HG02981 (cell line): ENCODE data around the gene TPM1.

ENCODE experiments used
- ATAC-seq: cut with Tn5 transposase; IDR thresholded peaks from one replicate; pipeline ENCODE4 v1.9.1; 2021; ENCODE audit warnings: mild to moderate bottlenecking, moderate library complexity; ENCODE audit not compliant: unreplicated experiment

The TPM1 gene

DNA sequence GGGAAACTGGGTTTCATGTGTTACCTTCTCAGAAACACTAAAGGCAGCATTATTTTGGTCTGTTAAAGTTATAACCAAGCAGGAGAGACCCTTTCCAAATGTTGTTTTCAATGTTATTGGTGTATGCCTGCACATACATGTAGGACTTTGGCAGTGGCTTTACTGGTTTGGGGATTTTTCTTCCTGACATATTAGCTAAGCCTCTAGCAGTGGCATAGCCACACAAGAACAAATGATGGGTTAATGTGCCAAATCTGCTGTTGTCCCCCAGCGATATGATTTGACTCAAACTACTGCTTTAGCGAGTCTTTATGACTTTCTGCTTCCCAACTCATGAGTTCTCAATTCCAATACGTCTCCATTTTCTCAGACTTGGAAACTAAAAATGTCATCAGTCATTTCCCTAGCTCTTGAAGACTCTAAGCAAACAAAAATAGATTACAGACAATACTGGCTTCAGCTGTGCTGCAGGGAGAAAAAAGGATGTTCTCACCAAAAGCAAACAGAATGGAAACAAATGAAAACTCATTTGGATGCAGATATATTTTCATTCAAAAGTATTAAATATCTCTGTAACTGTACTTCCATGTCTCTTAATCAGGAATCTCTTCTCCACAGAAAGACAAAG, 29.6 kb downstream of the TPM1 start:
- ATAC-seq: no peak

GRCh38 chr15:63072809-63073277, 30.3 kb downstream of the TPM1 start:
- ATAC-seq: no peak

- ATAC-seq: no peak
Measured at GRCh38 chr15:63073497-63074172, 31.1 kb downstream of the TPM1 start.

- no peak for ATAC-seq
Measured at GRCh38 chr15:63075015-63075983, 32.8 kb downstream of the TPM1 start.

DNA sequence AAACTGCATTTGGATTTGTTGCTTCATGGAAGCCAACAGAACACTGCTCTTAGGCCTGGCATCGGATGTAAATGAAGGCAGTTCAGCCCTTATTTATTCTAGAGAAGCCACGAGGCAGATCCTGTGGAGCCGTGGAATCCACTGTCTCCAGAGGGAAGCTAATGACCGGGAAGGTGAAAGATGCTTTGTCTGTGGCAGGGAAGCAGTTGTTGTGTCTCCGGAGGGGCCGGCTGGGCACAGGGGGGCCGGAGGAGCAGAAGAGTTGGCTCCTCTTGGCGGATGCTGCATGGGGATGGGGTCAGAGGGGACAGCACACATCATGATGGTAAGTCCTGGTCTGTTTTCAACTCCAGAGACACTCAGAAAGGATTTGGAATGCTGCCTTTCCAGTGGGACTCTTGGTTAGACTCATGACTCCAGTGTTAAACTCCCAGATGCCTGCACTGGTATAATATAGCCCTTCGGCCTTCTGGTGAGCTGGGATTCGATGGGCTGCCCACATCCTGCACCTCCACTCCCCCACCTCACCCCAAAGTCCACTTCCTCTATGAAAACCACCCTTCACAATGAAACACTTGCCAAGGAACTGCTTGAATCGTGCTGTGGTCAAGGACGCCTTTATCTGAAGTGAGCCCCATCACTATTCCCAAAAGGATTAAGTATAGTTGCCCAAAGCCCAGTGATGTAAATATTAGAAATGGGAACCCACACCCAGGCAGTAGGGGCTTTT, 33.6 kb downstream of the TPM1 start:
- ATAC-seq: no peak

GRCh38 chr15:63076714-63077046, 34.1 kb downstream of the TPM1 start:
- no peak for ATAC-seq

GRCh38 chr15:63077952-63078351, 35.4 kb downstream of the TPM1 start:
- ATAC-seq: no peak

- ATAC-seq: no peak
Measured at GRCh38 chr15:63079947-63080626, 37.5 kb downstream of the TPM1 start.

GRCh38 chr15:63080634-63081250, 38.2 kb downstream of the TPM1 start:
- ATAC-seq: no peak

DNA sequence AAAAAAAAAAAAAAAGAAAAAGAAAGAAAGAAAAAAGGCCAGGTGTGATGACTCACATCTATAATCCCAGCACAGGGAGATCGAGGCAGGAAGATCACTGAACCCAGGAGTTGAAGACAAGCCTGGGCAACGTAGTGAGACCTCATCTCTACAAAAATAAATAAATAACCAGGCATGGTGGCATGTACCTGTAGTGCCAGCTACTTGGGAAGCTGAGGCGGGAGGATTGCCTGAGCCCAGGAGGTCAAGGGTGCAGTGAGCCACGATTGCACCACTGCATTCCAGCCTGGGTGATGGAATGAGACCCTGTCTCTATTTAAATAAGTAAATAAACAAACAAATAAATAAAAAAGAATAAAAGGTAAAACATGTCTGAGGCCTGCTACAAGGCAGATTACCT, 39.8 kb downstream of the TPM1 start:
- ATAC-seq: no peak

DNA sequence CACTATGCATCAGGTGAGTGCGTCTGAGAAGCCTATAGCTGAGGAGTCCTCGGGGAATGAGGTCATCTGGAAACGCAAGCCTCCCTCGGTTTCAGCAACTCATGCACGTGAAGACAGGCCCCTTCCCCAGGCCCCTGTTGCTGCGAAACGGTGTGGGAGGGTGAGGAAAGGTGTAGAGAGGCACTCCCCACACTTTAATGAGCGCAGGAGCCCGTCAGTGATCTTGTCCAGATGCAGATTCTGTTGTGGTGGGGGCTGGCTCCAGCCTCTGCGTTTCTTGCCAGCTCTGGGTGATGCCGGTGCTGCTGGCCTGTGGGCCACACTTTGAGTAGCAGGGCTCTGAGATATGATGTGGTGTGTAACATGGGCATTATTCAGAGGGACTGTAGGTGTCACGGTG, 40.5 kb downstream of the TPM1 start:
- no peak for ATAC-seq

DNA sequence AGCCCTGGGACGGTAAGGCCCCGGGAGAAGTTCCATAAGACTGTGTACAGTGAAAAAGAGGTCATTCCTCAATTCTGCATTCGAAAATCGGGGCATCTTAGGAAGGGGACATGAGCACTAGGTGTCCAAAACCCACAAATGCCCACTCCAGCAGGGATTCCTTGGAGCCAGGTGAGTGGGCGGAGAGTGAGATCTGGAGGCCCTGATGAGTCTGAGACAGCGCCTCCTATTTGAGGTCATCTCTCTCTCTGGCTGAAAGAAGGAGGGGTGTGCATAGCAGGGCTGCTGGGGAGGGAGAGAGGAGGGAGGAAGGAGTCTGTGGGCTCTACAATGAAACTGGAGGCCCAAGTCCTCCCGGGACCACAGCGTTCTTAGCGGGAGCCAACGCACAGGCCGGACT, 41.0 kb downstream of the TPM1 start:
- ATAC-seq: no peak

DNA sequence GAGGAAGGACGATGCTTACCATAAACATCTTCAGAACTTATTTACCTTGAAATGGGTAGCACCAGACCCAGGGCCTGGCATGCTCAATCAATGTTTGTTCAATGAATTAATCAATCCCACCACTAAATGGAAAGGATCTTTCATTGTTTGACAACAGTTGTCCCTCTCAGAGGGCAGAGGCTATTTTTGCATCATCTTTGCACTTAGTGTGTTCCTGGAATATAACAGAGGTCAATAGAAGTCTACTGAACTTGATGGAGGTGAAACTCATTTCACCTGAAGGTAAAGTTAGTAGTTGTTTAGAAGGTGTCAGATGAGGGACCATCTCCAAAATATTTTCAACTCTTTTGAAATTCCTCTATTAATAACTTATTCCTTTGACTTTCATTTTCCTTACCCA, 42.3 kb downstream of the TPM1 start:
- ATAC-seq: no peak

GRCh38 chr15:63085289-63085688, 42.7 kb downstream of the TPM1 start:
- no peak for ATAC-seq

GRCh38 chr15:63086271-63086670, 43.7 kb downstream of the TPM1 start:
- no peak for ATAC-seq

DNA sequence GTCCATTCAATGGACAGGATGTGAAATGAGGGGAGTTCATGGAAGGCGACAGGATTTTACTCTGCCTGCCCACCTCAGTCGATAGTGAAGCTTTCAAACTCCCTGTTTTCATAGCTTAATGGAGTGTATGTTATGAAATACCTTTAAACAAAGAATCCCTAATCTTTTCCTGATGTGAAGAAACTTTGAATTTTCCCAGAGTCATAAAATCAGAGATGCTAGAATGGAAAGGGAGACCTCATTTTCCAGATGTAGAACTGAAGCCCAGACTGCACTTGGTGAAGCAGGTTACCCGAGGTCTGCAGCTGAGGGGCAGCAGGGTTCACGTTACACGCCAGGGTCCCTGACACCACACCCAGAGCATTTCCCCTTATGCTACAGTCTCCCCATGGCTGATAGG, 44.4 kb downstream of the TPM1 start:
- ATAC-seq: no peak

DNA sequence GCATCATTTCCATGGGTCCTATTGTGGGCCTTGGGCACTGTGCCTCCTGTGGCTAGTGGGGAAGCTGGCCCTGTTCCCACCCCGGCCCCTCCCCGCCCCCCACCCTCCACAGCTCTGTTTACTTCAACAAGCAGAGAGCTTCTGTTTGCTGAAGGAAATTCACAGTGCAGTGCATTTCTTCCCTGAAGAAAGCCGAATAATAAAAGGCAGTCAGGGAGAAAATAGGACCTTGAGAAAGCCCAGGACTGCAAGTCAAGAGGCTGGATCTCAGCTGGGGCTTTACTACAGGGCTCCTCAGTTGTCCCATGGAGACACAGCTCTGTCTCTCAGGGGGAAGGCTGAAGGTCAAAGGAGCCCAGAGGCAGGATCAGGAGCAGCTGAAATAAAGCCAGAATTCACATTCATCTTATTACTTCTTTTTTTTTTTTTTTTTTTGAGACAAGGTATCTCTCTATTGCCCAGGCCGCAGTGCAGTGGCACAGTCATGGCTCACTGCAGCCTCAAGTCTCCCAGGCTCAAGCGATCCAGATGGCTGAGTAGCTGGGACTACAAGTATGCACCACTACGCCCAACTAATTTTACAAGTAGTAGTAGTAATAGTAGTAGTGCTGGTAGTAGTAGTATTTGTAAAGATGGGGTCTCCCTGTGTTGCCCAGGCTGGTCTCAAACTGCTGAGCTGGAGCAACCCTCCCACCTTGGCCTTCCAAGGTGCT, 46.1 kb downstream of the TPM1 start:
- no peak for ATAC-seq

GRCh38 chr15:63089260-63090043, 46.9 kb downstream of the TPM1 start:
- ATAC-seq: no peak

DNA sequence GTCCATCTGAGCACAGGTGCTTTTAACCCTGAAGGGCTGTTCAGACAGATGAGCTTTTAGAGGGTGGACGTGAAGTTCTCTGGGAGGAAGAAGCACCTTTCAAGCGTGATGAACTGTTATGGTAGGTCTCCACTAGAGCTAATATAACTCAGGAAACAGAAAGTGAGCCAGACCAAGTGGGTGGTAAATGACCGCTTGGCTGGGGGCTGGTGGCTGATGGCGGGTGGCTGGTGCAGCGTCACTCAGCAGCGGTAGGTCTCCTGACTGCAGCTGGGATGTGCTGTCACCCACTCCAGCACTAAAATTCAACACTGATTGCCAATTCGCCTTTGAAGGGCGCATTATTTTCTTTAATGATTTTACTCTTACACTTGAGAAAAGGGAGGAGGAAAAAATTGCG, 47.9 kb downstream of the TPM1 start:
- no peak for ATAC-seq
